ENCODE results near the gene KRT80. TPM values are rescaled to one million over a fixed set of nuclear protein-coding genes. Genes with fewer than 3 reads are reported as not detected.

KRT80 gene
- total and polyA plus RNA-seq, 8 donors: 4.8 to 18.3 (median 8.6) TPM

DNA sequence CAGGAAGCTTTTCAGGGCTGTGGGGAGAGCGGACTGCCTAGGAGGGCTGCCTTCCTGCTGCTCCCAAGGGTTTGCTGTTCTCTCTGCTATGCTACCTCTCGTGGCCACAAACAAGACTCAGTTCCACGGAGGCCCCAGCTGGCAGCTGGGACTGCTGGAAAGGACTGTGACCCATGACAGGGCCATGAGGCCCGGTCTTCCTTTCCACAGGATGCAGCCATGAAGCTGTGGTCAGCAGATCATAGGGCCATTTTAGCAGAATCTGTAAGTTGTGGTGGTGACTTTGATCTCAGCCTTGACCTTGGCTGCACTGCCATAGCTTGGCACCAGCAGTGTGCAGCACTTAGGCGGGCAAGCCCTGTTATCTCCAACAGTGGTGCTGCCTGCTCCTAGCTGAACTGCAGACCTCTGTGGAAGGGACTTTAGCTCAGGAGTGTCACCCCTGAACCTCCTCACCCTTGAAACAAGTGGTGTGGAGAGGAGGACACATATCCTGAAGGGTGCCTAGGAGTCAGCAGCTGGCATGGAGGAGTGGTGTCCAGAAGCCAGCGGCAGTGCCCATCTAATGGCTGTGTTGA is 12.3 kb downstream of the KRT80 start:
- 85 to 90% methylated on average over 6 of the region's 6 CpGs for WGBS, 2 donors
- intact Hi-C loops (cut with DNase I): no loop called here
- ATAC-seq: no peak
- Histone ChIP-seq H3K27ac (no peak overlapping the region), H3K9me3 (no peaks in the 10 kb centered on the region), H3K4me3 (no peak overlapping the region), H3K27me3 (no peaks in the 10 kb centered on the region), H3K4me1 (no peaks in the 10 kb centered on the region), H3K36me3 (no peaks in the 10 kb centered on the region)
- DNase-seq: no peak
- FAIRE-seq: no peak
- TF ChIP-seq, protein P1, sequence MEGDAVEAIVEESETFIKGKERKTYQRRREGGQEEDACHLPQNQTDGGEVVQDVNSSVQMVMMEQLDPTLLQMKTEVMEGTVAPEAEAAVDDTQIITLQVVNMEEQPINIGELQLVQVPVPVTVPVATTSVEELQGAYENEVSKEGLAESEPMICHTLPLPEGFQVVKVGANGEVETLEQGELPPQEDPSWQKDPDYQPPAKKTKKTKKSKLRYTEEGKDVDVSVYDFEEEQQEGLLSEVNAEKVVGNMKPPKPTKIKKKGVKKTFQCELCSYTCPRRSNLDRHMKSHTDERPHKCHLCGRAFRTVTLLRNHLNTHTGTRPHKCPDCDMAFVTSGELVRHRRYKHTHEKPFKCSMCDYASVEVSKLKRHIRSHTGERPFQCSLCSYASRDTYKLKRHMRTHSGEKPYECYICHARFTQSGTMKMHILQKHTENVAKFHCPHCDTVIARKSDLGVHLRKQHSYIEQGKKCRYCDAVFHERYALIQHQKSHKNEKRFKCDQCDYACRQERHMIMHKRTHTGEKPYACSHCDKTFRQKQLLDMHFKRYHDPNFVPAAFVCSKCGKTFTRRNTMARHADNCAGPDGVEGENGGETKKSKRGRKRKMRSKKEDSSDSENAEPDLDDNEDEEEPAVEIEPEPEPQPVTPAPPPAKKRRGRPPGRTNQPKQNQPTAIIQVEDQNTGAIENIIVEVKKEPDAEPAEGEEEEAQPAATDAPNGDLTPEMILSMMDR (IDR thresholded peaks at IDR 0.05): no peak

DNA sequence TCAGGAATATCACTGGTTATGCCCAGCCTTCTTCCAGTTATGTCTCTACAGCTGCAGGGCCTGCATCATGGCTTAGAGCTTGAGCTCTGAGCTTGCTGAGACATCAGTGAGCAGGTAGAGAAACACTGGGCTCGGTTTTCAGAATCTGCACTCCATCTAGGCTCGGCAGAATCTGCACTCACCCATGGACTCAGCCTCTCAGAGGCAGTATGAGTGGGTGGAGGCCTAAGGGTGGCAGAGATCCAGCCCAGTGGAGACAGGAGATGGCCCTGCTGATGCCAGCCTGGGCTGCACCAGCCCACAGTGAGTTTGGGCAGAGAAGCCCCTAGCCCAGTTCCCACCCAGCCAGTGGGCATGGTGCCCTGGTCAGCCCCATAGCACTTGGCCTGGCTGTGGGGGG is 12.8 kb downstream of the KRT80 start:
- intact Hi-C loops (cut with DNase I): no loop called here
- FAIRE-seq (no peak), DNase-seq (peak in 1 of 6 donors; percentile 32), ATAC-seq (no peak)
- Histone ChIP-seq H3K27me3 (no peaks in the 10 kb centered on the region), H3K9me3 (no peaks in the 10 kb centered on the region), H3K36me3 (no peaks in the 10 kb centered on the region), H3K4me3 (no peak overlapping the region), H3K4me1 (no peaks in the 10 kb centered on the region), H3K27ac (no peak overlapping the region)
- 69 to 75% methylated on average over 2 of the region's 2 CpGs for WGBS, 2 donors
- TF ChIP-seq, protein P1 (IDR thresholded peaks at IDR 0.05): no peak

DNA sequence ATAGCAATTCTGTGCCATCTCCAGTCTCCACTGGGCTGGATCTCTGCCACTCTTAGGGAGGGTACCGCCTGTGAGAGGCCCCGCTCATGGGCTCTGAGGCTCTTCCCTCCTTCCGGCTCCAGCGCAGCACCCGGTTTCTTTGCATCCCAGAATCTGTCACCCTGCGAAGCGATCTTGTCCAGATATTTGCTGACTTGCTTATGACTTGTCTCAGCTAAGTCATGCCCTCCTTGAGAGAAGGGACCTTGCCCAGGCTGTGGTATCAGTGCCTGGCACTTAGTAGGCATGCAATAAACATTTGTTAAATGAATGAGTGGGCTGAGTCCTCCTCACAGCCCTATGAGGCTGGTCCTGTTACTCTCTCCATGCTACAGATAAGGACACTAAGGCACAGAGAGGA is 13.4 kb downstream of the KRT80 start:
- 83 to 87% methylated on average over 7 of the region's 7 CpGs for WGBS, 2 donors

DNA sequence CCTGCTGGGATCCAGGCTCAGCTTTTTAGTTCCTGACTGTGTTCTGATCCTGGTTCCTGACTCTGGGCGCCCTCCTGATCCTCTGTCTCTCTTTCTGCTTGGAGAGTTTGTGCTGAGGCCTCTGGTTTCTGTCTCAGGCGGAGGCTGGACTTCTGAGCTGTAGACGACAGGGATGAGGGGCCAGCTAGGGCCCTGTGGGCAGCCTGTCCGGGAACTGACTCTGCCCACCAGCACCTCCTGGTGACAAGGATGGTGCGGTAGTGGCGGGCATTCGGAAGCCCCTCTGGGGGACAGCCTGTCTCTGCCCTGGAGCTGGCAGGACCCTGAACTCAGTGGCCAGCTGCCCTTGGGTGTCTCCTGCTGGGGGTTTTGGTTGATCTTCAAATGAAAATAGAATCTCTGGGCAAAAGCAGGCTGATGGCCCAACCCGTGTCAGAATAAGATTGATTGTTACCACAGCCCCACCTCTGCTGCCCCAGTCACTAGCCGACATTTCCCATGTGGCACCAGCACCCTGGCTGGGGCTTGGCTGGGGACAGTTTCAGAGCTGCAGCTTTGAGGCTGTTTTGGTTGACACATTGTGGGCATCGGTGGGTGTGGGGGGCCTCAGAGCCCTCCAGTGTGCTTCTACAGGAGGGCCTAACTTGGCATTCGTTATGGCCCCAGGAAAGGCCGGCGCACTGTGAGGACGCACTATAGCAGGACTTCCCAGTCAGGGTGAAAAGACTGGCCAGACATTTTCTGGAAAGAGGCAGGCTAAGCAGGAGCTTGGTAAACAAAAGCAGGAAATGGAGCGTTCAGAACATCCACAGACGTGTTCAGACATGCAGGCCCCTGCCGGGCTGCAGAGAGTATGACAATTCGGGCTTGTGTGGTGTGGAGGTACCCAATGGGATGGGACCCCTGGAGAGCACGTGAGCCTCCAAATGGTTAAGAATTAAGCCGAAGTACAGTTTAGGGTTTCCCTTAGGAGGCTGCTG is 16.2 kb downstream of the KRT80 start:
- Histone ChIP-seq H3K27me3 (no peaks in the 10 kb centered on the region), H3K36me3 (no peaks in the 10 kb centered on the region), H3K4me3 (no peak overlapping the region), H3K4me1 (no peaks in the 10 kb centered on the region), H3K27ac (peak overlapping the region; percentile 4 to 50 (median 32)), H3K9me3 (no peaks in the 10 kb centered on the region)
- ATAC-seq (peak in 3 of 4 donors; percentile 58 to 75 (median 70)), DNase-seq (peak in 1 of 6 donors; percentile 45), FAIRE-seq (no peak)
- TF ChIP-seq, protein P1 (IDR thresholded peaks at IDR 0.05): no peak
- intact Hi-C loops (cut with DNase I): no loop called here
- 68 to 73% methylated on average over 20 of the region's 20 CpGs for WGBS, 2 donors

More for the DNA sequence above, 13.4 kb downstream of the KRT80 start:
- TF ChIP-seq, protein P1 (IDR thresholded peaks at IDR 0.05): no peak
- Histone ChIP-seq H3K36me3 (no peaks in the 10 kb centered on the region), H3K4me1 (no peaks in the 10 kb centered on the region), H3K9me3 (no peaks in the 10 kb centered on the region), H3K27me3 (no peaks in the 10 kb centered on the region), H3K4me3 (no peak overlapping the region), H3K27ac (no peak overlapping the region)
- FAIRE-seq (no peak), ATAC-seq (no peak), DNase-seq (no peak)
- intact Hi-C loops (cut with DNase I): no loop called here

Measured in pancreas (tissue), 10 donors.